ENCODE measurements around the gene SLC34A1. TPM values are rescaled to one million over a fixed set of nuclear protein-coding genes. Genes with fewer than 3 reads are reported as not detected.
"Not testable (repeated sequence)": the region's sequence is repeated elsewhere in the genome, so short reads cannot be mapped to it uniquely, and the experiment has no call there.

Gene SLC34A1
- total and polyA plus RNA-seq, 2 donors (not counting 1 experiment from before 2014, with no cell fraction given): 0.06 TPM; not detected in 1

DNA sequence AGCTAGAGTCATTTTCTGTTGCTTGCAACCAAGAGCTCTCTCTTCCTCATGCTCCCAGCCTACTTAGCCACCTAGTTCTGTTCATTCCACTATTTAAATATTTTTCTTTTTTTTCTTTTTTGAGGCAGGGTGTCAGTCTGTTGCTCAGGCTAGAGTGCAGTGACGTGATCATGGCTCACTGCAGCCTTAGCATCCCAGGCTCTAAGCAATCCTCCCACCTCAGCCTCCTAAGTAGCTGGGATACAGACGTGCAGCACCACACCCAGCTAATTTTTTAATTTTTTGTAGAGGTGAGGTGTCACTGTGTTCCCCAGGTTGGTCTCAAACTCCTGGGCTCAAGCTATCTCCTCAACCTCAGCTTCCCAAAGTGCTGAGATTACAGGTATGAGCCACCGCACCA is 30.2 kb downstream of the SLC34A1 start:
- Histone ChIP-seq H3K79me2 (ENCODE audit: control insufficient read depth, insufficient read depth, low read length) (no peaks in the 10 kb centered on the region), H3K27me3 (replicated peaks in 1 of 4; ENCODE audit: control extremely low read depth in 1 of 4, control insufficient read depth in 3 of 4, insufficient read depth in 4 of 4, low read length in 3 of 4) (no peaks in the 10 kb centered on the region), H3K4me1 (ENCODE audit: control insufficient read depth in 2 of 2, insufficient read depth in 2 of 2, low read length in 2 of 2) (peaks cover 0 to 10% of the 10 kb centered on the region in 2 donors), H3K27ac (ENCODE audit: low read length in 2 of 2) (no peak overlapping the region), H3K36me3 (replicated peaks in 1 of 2; ENCODE audit: control extremely low read depth in 1 of 2, control insufficient read depth in 1 of 2, extremely low read depth in 1 of 2, insufficient read depth in 2 of 2, low read length in 1 of 2) (no peaks in the 10 kb centered on the region), H3K9ac (ENCODE audit: low read length) (no peak overlapping the region), H4K20me1 (ENCODE audit: control insufficient read depth, insufficient read depth, low read length, poor library complexity, severe bottlenecking) (no peaks in the 10 kb centered on the region), H3K4me3 (ENCODE audit: control extremely low read depth in 1 of 5, extremely low read depth in 1 of 5, insufficient read depth in 1 of 5, low read depth in 2 of 5, low read length in 4 of 5) (no peak overlapping the region), H3K9me3 (ENCODE audit: control extremely low read depth in 1 of 3, control insufficient read depth in 2 of 3, insufficient read depth in 1 of 3, low read length in 2 of 3) (no peaks in the 10 kb centered on the region), H3K4me2 (replicated peaks; ENCODE audit: low read depth, low read length, poor library complexity, severe bottlenecking) (no peak overlapping the region), H2AFZ (ENCODE audit: insufficient read depth, low read depth, low read length, poor library complexity, severe bottlenecking) (no peak overlapping the region)
- DNase-seq (no peak), ATAC-seq (ENCODE audit: low read depth) (no peak)
- H3K4me1 Mint-ChIP-seq: peaks cover 7% of the 10 kb centered on the region
- H3K27ac Mint-ChIP-seq: no peak overlapping the region
- no peak overlapping the region for H3K4me3 Mint-ChIP-seq
- POLR2A ChIA-PET: no interaction called here
- intact Hi-C loops (cut with micrococcal nuclease): no loop called here
- no peaks in the 10 kb centered on the region for H3K27me3 Mint-ChIP-seq
- CTCF ChIA-PET: interaction anchor here (0.6 to 6.5 kb wide), 4 partner anchors 10 to 41 kb away, joined by 3 to 46 read pairs (median 4); no protein-coding TSS in a partner anchor
- no peak for TF ChIP-seq EZH2 (IDR thresholded peaks at IDR 0.05; ENCODE audit: borderline replicate concordance, insufficient read depth, low read depth, low read length, poor library complexity, severe bottlenecking)
- TF ChIP-seq, protein P1, sequence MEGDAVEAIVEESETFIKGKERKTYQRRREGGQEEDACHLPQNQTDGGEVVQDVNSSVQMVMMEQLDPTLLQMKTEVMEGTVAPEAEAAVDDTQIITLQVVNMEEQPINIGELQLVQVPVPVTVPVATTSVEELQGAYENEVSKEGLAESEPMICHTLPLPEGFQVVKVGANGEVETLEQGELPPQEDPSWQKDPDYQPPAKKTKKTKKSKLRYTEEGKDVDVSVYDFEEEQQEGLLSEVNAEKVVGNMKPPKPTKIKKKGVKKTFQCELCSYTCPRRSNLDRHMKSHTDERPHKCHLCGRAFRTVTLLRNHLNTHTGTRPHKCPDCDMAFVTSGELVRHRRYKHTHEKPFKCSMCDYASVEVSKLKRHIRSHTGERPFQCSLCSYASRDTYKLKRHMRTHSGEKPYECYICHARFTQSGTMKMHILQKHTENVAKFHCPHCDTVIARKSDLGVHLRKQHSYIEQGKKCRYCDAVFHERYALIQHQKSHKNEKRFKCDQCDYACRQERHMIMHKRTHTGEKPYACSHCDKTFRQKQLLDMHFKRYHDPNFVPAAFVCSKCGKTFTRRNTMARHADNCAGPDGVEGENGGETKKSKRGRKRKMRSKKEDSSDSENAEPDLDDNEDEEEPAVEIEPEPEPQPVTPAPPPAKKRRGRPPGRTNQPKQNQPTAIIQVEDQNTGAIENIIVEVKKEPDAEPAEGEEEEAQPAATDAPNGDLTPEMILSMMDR (IDR thresholded peaks at IDR 0.05): no peak
- no peaks in the 10 kb centered on the region for H3K9me3 Mint-ChIP-seq (ENCODE audit: insufficient read depth)
- WGBS (ENCODE audit: insufficient coverage): no CpG with 5 or more reads among the region's 3 CpGs

DNA sequence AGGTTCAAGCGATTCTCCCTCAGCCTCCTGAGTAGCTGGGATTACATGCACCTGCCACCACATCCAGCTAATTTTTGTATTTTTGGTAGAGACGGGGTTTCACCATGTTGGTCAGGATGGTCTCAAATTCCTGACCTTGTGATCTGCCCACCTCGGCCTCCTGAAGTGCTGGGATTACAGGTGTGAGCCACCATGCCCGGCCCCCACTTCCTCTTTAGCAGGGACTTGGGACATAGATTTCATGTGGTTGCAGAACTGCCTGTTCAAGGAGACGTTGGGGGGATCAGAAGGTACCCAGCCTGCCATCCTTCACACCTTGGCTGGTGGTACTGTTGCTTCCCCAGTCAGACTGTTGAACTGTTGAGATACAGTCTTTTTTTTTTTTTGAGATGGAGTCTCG is 32.8 kb downstream of the SLC34A1 start:
- 69% methylated on average over 4 of the region's 6 CpGs for WGBS (ENCODE audit: insufficient coverage)
- CTCF ChIA-PET: interaction anchor here (0.6 to 6.5 kb wide), 4 partner anchors 9 to 26 kb away, joined by 3 to 46 read pairs (median 3); partner anchors contain the start of gene GRK6
- intact Hi-C loops (cut with micrococcal nuclease): not testable (repeated sequence)

More for the DNA sequence above, 32.8 kb downstream of the SLC34A1 start:
- H3K36me3 ChIP-seq (replicated peaks in 1 of 2; ENCODE audit: control extremely low read depth in 1 of 2, control insufficient read depth in 1 of 2, extremely low read depth in 1 of 2, insufficient read depth in 2 of 2, low read length in 1 of 2); ATAC-seq (ENCODE audit: low read depth); H3K9ac ChIP-seq (ENCODE audit: low read length); H3K27me3 ChIP-seq (replicated peaks in 1 of 4; ENCODE audit: control extremely low read depth in 1 of 4, control insufficient read depth in 3 of 4, insufficient read depth in 4 of 4, low read length in 3 of 4); H3K79me2 ChIP-seq (ENCODE audit: control insufficient read depth, insufficient read depth, low read length); H3K27me3 Mint-ChIP-seq; H3K27ac ChIP-seq (ENCODE audit: low read length in 2 of 2); H3K4me3 ChIP-seq (ENCODE audit: control extremely low read depth in 1 of 5, extremely low read depth in 1 of 5, insufficient read depth in 1 of 5, low read depth in 2 of 5, low read length in 4 of 5); H3K4me3 Mint-ChIP-seq; H3K9me3 ChIP-seq (ENCODE audit: control extremely low read depth in 1 of 3, control insufficient read depth in 2 of 3, insufficient read depth in 1 of 3, low read length in 2 of 3); H3K4me1 Mint-ChIP-seq; H2AFZ ChIP-seq (ENCODE audit: insufficient read depth, low read depth, low read length, poor library complexity, severe bottlenecking); DNase-seq; H4K20me1 ChIP-seq (ENCODE audit: control insufficient read depth, insufficient read depth, low read length, poor library complexity, severe bottlenecking); H3K4me1 ChIP-seq (ENCODE audit: control insufficient read depth in 2 of 2, insufficient read depth in 2 of 2, low read length in 2 of 2); H3K27ac Mint-ChIP-seq; POLR2A ChIA-PET; H3K4me2 ChIP-seq (replicated peaks; ENCODE audit: low read depth, low read length, poor library complexity, severe bottlenecking); H3K9me3 Mint-ChIP-seq (ENCODE audit: insufficient read depth): not testable (repeated sequence)
